AG09319 (cell line): ENCODE data around the gene OPCML.

Experiments
- DNase-seq: peaks from one replicate; pipeline ENCODE4 v3.0.0-alpha.2; 2010; ENCODE audit warnings: low read depth; ENCODE audit errors: extremely low read depth
- TF ChIP-seq, protein P1 (sequence below): IDR thresholded peaks from 2 replicates; pipeline ENCODE4 v1.5.1; 2011; ENCODE audit warnings: low read depth, mild to moderate bottlenecking, inconsistent platforms, low read length, moderate library complexity

The OPCML gene

DNA sequence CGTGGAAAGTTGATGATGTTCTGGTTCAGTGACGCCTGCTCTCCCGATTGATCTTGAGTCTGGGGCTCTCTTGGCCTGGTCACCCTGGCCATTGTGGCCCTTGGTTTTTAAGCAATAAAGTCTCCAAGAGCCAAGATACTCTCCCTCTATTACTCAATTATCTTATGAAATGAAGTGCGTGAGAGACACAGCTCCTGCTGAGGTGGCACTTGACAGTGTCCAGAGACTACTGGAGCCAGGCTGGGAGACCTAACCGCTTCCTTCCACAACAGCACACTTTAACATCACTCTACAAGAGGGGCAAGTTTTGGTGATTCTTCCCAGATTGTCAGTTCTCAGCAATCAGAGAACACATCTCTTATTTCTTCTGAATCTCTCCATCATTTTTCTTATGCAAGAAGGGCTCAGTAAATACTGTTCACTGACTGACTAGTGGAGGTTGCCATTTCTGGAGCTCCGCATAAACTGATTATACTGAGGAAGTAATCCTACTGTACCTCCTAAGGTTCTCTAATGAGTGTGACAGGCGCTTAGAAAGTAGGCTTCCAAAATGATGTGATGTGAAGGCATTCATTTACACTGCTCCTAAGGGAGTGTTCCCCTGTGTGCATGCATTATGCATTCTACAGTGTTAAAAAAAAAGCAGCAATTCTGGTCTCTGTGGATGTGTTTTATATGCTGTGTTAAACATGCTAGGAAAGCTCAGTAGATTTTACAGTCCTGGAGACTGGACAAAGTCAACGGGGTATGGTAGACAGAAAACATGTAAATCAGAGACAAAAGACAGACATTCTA is 968.0 kb downstream of the OPCML start:
- no peak for DNase-seq
- TF ChIP-seq, protein P1, sequence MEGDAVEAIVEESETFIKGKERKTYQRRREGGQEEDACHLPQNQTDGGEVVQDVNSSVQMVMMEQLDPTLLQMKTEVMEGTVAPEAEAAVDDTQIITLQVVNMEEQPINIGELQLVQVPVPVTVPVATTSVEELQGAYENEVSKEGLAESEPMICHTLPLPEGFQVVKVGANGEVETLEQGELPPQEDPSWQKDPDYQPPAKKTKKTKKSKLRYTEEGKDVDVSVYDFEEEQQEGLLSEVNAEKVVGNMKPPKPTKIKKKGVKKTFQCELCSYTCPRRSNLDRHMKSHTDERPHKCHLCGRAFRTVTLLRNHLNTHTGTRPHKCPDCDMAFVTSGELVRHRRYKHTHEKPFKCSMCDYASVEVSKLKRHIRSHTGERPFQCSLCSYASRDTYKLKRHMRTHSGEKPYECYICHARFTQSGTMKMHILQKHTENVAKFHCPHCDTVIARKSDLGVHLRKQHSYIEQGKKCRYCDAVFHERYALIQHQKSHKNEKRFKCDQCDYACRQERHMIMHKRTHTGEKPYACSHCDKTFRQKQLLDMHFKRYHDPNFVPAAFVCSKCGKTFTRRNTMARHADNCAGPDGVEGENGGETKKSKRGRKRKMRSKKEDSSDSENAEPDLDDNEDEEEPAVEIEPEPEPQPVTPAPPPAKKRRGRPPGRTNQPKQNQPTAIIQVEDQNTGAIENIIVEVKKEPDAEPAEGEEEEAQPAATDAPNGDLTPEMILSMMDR, result no peak

DNA sequence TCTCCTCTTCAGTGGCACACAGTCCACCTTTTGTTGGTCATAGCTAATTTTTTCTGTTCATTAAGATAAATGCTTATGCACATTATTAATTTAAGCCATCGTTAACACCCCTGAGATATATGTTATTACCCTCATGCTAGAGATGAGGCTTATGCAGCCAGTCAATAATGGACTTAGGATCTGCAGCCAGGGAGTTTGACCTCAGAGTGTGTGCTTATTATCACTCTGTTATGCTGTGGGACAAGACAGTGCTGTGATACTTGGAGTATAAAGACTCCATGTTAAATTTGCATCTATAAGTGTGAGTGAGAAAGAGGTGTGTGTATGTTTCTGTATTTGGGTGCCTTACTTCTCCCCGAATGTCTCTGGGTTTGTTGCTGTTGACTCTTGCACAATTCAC is 969.3 kb downstream of the OPCML start:
- TF ChIP-seq, protein P1, result no peak
- DNase-seq, result no peak

GRCh38 chr11:132561937-132562336 is 970.4 kb downstream of the OPCML start:
- no peak for DNase-seq
- TF ChIP-seq, protein P1, result no peak

DNA sequence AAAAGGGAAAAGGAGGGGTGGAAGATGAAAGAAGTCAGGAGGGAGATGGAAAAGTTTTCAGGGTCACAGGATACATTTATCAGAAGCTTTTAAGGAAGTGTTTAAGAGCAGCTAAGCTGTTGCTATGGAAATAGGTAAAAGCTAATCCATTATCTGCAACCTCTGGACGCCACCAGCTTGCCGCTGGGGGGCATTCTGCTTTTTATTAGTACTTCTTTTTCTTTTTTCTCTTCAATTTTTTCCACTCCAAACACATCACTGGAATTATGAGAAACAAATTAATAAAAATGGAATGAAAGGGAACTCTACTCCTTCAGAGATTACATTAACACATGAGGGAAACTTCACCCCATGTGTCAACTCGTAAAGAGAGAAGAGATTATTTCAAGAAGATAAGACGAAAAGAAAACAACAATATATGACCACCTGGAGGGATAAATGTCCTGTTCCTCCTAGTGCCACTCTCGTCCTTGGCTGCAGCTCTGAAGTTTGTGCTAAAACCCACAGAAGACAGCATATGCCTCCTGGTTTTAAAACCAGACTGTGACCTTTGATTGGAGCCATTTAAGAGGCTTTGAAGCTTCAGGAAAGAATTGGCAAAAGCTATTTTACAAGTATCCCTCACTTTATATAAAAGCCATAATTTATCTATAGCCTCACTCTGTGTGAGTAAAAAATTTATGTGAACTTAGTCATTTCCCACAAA is 972.8 kb downstream of the OPCML start:
- no peak for DNase-seq

GRCh38 chr11:132556316-132556715 is 976.0 kb downstream of the OPCML start:
- TF ChIP-seq, protein P1, result no peak
- no peak for DNase-seq

More for the DNA sequence above, 972.8 kb downstream of the OPCML start:
- TF ChIP-seq, protein P1, result no peak

GRCh38 chr11:132555617-132556016 is 976.7 kb downstream of the OPCML start:
- DNase-seq, result no peak
- TF ChIP-seq, protein P1, result no peak

GRCh38 chr11:132551016-132551415 is 981.3 kb downstream of the OPCML start:
- TF ChIP-seq, protein P1, result no peak
- DNase-seq, result no peak
